OCI-LY7 (cell line): ENCODE measurements around the gene MEF2D.

Source experiments
- CTCF ChIP-seq: fragments of 200-600 bp; sonication (generic); conservative IDR thresholded peaks from 2 replicates; pipeline ENCODE4 v1.5.1; 2014; ENCODE audit warnings: mild to moderate bottlenecking, antibody characterized with exemption, low read length, moderate library complexity, mixed read lengths
- EZH2phosphoT487 ChIP-seq: fragments of 200-600 bp; sonication (generic); IDR thresholded peaks from 2 replicates; pipeline ENCODE4 v1.6.1; 2018; ENCODE audit warnings: low read depth, borderline replicate concordance, mild to moderate bottlenecking, mixed run types, antibody characterized with exemption, low read length, moderate library complexity, mixed read lengths

GRCh38 chr1:156504821-156505678 is 4.5 kb upstream of the MEF2D start:
- TF ChIP-seq CTCF (no peak), EZH2phosphoT487 (no peak)
